ENCODE measurements around the gene NDUFV2.
"Not testable (repeated sequence)": the region's sequence is repeated elsewhere in the genome, so short reads cannot be mapped to it uniquely, and the experiment has no call there.

Gene NDUFV2

GRCh38 chr18:9090578-9090977 lies 11.9 kb upstream of the NDUFV2 start:
- Histone ChIP-seq H3K36me3 (ENCODE audit: insufficient read depth, low read length) (no peaks in the 10 kb centered on the region), H3K27ac (ENCODE audit: low read depth, low read length) (no peak overlapping the region), H3K79me2 (ENCODE audit: control insufficient read depth, insufficient read depth, low read length, unreplicated experiment) (no peaks in the 10 kb centered on the region), H3K27me3 (ENCODE audit: insufficient read depth, low read length) (no peaks in the 10 kb centered on the region), H3K4me1 (ENCODE audit: control insufficient read depth, insufficient read depth, low read length, unreplicated experiment) (peaks cover 26% of the 10 kb centered on the region), H2AFZ (ENCODE audit: low read length, unreplicated experiment) (no peak overlapping the region), H3K4me3 (ENCODE audit: low read depth, low read length) (no peak overlapping the region)

GRCh38 chr18:9091066-9091476 lies 11.4 kb upstream of the NDUFV2 start:
- Histone ChIP-seq H3K4me1 (ENCODE audit: control insufficient read depth, insufficient read depth, low read length, unreplicated experiment) (peaks cover 31% of the 10 kb centered on the region), H3K4me3 (ENCODE audit: low read depth, low read length) (no peak overlapping the region), H2AFZ (ENCODE audit: low read length, unreplicated experiment) (no peak overlapping the region), H3K79me2 (ENCODE audit: control insufficient read depth, insufficient read depth, low read length, unreplicated experiment) (no peaks in the 10 kb centered on the region), H3K36me3 (ENCODE audit: insufficient read depth, low read length) (no peaks in the 10 kb centered on the region), H3K27me3 (ENCODE audit: insufficient read depth, low read length) (no peaks in the 10 kb centered on the region), H3K27ac (ENCODE audit: low read depth, low read length) (no peak overlapping the region)

DNA sequence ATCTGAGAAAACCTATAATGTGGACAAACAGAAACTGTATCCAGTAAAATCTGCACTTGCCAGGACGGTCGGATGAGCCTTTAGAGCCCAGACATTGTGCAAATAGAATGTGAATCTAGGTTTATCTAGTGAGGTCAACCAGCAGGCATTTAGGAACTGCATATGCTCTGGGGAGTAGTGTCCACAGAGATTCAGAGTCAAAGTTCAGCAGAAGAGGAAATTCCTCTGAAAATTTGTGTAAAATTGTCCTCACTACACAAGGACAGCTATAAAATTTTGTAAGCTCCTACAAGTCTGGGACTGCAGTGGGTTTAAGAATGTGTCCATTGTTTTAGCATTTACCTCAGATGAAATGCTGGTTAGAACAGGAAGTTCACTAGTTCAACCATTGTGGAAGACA lies 9.8 kb upstream of the NDUFV2 start:
- Histone ChIP-seq H3K36me3 (ENCODE audit: insufficient read depth, low read length) (no peaks in the 10 kb centered on the region), H3K27me3 (ENCODE audit: insufficient read depth, low read length) (no peaks in the 10 kb centered on the region), H3K4me3 (ENCODE audit: low read depth, low read length) (no peak overlapping the region), H3K79me2 (ENCODE audit: control insufficient read depth, insufficient read depth, low read length, unreplicated experiment) (no peaks in the 10 kb centered on the region), H2AFZ (ENCODE audit: low read length, unreplicated experiment) (no peak overlapping the region), H3K27ac (ENCODE audit: low read depth, low read length) (peak overlapping the region; percentile 56), H3K4me1 (ENCODE audit: control insufficient read depth, insufficient read depth, low read length, unreplicated experiment) (peaks cover 31% of the 10 kb centered on the region)

- not testable (repeated sequence) for H2AFZ ChIP-seq (ENCODE audit: low read length, unreplicated experiment); H3K27me3 ChIP-seq (ENCODE audit: insufficient read depth, low read length); H3K4me3 ChIP-seq (ENCODE audit: low read depth, low read length); H3K79me2 ChIP-seq (ENCODE audit: control insufficient read depth, insufficient read depth, low read length, unreplicated experiment); H3K36me3 ChIP-seq (ENCODE audit: insufficient read depth, low read length)
- peaks cover 31% of the 10 kb centered on the region for H3K4me1 ChIP-seq (ENCODE audit: control insufficient read depth, insufficient read depth, low read length, unreplicated experiment)
- peak overlapping the region; percentile 56 for H3K27ac ChIP-seq (ENCODE audit: low read depth, low read length)
These were observed 9.4 kb upstream of the NDUFV2 start for GRCh38 chr18:9093109-9093508.

GRCh38 chr18:9094307-9095226 lies 7.9 kb upstream of the NDUFV2 start:
- peak overlapping the region; percentile 26; the same call in 1 of the 2 replicates for H3K4me3 ChIP-seq (ENCODE audit: low read depth, low read length)
- H3K36me3 ChIP-seq (ENCODE audit: insufficient read depth, low read length) = no peaks in the 10 kb centered on the region
- H2AFZ ChIP-seq (ENCODE audit: low read length, unreplicated experiment) = peak overlapping the region; percentile 81
- no peaks in the 10 kb centered on the region for H3K27me3 ChIP-seq (ENCODE audit: insufficient read depth, low read length)
- H3K4me1 ChIP-seq (ENCODE audit: control insufficient read depth, insufficient read depth, low read length, unreplicated experiment) = peaks cover 31% of the 10 kb centered on the region
- peak overlapping the region; percentile 97 for H3K27ac ChIP-seq (ENCODE audit: low read depth, low read length)
- H3K79me2 ChIP-seq (ENCODE audit: control insufficient read depth, insufficient read depth, low read length, unreplicated experiment) = no peaks in the 10 kb centered on the region

- H2AFZ ChIP-seq (ENCODE audit: low read length, unreplicated experiment) = peak overlapping the region; percentile 70
- peaks cover under 1% of the 10 kb centered on the region for H3K79me2 ChIP-seq (ENCODE audit: control insufficient read depth, insufficient read depth, low read length, unreplicated experiment)
- peak overlapping the region; percentile 97 for H3K27ac ChIP-seq (ENCODE audit: low read depth, low read length)
- H3K27me3 ChIP-seq (ENCODE audit: insufficient read depth, low read length) = no peaks in the 10 kb centered on the region
- H3K36me3 ChIP-seq (ENCODE audit: insufficient read depth, low read length) = no peaks in the 10 kb centered on the region
- H3K4me3 ChIP-seq (ENCODE audit: low read depth, low read length) = peak overlapping the region; percentile 17; the same call in 1 of the 2 replicates
- H3K4me1 ChIP-seq (ENCODE audit: control insufficient read depth, insufficient read depth, low read length, unreplicated experiment) = peaks cover 31% of the 10 kb centered on the region
These were observed 7.0 kb upstream of the NDUFV2 start for GRCh38 chr18:9095297-9096006.

GRCh38 chr18:9096007-9096371 lies 6.5 kb upstream of the NDUFV2 start:
- peak overlapping the region; percentile 70 for H2AFZ ChIP-seq (ENCODE audit: low read length, unreplicated experiment)
- peak overlapping the region; percentile 97 for H3K27ac ChIP-seq (ENCODE audit: low read depth, low read length)
- H3K4me1 ChIP-seq (ENCODE audit: control insufficient read depth, insufficient read depth, low read length, unreplicated experiment) = peaks cover 31% of the 10 kb centered on the region
- no peaks in the 10 kb centered on the region for H3K36me3 ChIP-seq (ENCODE audit: insufficient read depth, low read length)
- peak overlapping the region; percentile 17; the same call in 1 of the 2 replicates for H3K4me3 ChIP-seq (ENCODE audit: low read depth, low read length)
- peaks cover 5% of the 10 kb centered on the region for H3K79me2 ChIP-seq (ENCODE audit: control insufficient read depth, insufficient read depth, low read length, unreplicated experiment)
- no peaks in the 10 kb centered on the region for H3K27me3 ChIP-seq (ENCODE audit: insufficient read depth, low read length)

GRCh38 chr18:9096685-9097084 lies 5.8 kb upstream of the NDUFV2 start:
- H3K79me2 ChIP-seq (ENCODE audit: control insufficient read depth, insufficient read depth, low read length, unreplicated experiment) = peaks cover 5% of the 10 kb centered on the region
- no peaks in the 10 kb centered on the region for H3K36me3 ChIP-seq (ENCODE audit: insufficient read depth, low read length)
- peaks cover 34% of the 10 kb centered on the region for H3K4me1 ChIP-seq (ENCODE audit: control insufficient read depth, insufficient read depth, low read length, unreplicated experiment)
- no peak overlapping the region for H3K27ac ChIP-seq (ENCODE audit: low read depth, low read length)
- H3K27me3 ChIP-seq (ENCODE audit: insufficient read depth, low read length) = no peaks in the 10 kb centered on the region
- H3K4me3 ChIP-seq (ENCODE audit: low read depth, low read length) = no peak overlapping the region
- H2AFZ ChIP-seq (ENCODE audit: low read length, unreplicated experiment) = no peak overlapping the region

DNA sequence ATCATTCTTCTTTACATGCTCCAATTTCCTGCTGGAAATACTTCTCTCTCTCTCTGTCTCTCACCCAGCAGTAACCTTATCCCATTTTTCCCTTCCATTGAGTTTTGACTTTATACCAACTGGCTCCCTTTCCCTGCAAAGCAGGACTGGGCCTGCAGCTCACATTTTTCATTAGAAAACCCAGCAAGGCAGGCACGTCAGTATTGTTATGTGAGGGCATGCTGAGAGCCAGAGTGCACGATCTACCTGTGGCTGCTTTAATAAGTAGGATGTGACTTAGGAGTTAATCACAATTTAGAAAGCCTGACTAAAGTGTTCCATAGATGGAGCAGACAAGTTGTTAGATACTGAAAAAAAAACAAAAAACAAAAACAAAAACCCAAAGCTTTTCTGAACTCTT lies 5.2 kb upstream of the NDUFV2 start:
- peaks cover 33% of the 10 kb centered on the region for H3K4me1 ChIP-seq (ENCODE audit: control insufficient read depth, insufficient read depth, low read length, unreplicated experiment)
- no peaks in the 10 kb centered on the region for H3K27me3 ChIP-seq (ENCODE audit: insufficient read depth, low read length)
- no peak overlapping the region for H3K4me3 ChIP-seq (ENCODE audit: low read depth, low read length)
- H3K36me3 ChIP-seq (ENCODE audit: insufficient read depth, low read length) = no peaks in the 10 kb centered on the region
- peaks cover 8% of the 10 kb centered on the region for H3K79me2 ChIP-seq (ENCODE audit: control insufficient read depth, insufficient read depth, low read length, unreplicated experiment)
- no peak overlapping the region for H2AFZ ChIP-seq (ENCODE audit: low read length, unreplicated experiment)
- H3K27ac ChIP-seq (ENCODE audit: low read depth, low read length) = no peak overlapping the region

GRCh38 chr18:9100796-9101195 lies 1.7 kb upstream of the NDUFV2 start:
- Histone ChIP-seq H3K36me3 (ENCODE audit: insufficient read depth, low read length) (no peaks in the 10 kb centered on the region), H3K27me3 (ENCODE audit: insufficient read depth, low read length) (no peaks in the 10 kb centered on the region), H3K27ac (ENCODE audit: low read depth, low read length) (no peak overlapping the region; the same call in 1 of the 2 replicates), H3K4me3 (ENCODE audit: low read depth, low read length) (no peak overlapping the region), H3K79me2 (ENCODE audit: control insufficient read depth, insufficient read depth, low read length, unreplicated experiment) (peaks cover 41% of the 10 kb centered on the region), H3K4me1 (ENCODE audit: control insufficient read depth, insufficient read depth, low read length, unreplicated experiment) (peaks cover 10% of the 10 kb centered on the region), H2AFZ (ENCODE audit: low read length, unreplicated experiment) (no peak overlapping the region)
